ENCODE results near the gene NAV1. TPM values are rescaled to one million over a fixed set of nuclear protein-coding genes. Genes with fewer than 3 reads are reported as not detected.
A peak's percentile ranks its signal among the peaks of the same experiment; 100 is the strongest.

NAV1 gene
- total and polyA plus RNA-seq, 9 of the 15 experiments (the other 6 are each of a cell fraction or from before 2014, with no cell fraction given), result 0.91 to 16.8 (median 3.2) TPM

DNA sequence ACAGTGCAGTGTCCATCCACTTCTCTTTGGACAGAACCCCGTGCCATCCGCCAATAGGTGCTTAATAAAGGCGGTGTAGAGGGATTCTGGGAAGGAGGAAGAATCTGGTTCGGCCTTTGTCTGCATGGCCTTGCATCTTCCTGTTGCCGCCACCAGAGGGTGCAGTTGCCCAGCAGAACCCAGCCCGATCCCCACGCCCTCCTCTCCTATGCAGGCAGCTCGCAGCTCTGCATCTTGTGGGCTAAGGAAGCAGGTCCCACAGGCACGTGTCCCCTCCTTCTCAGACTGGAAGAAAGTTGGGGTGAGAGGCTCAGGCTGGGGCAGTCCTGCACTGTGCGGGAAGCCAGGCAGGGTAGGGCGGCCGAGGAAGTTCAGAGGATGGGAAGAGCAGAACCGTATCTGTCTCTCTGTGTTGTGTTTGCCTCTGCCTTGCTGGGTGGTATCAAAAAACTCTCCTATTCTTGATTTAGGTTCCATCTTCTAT, 20.8 kb downstream of the NAV1 start (continued):
- no peak for TF ChIP-seq TRIM25 (IDR thresholded peaks at IDR 0.05; ENCODE audit: borderline replicate concordance)
- TF ChIP-seq BDP1 (IDR thresholded peaks at IDR 0.05; ENCODE audit: insufficient read depth, insufficient read length), result no peak
- TF ChIP-seq, protein P1, sequence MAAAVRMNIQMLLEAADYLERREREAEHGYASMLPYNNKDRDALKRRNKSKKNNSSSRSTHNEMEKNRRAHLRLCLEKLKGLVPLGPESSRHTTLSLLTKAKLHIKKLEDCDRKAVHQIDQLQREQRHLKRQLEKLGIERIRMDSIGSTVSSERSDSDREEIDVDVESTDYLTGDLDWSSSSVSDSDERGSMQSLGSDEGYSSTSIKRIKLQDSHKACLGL (CRISPR knock-in tag; IDR thresholded peaks at IDR 0.05; ENCODE audit: borderline replicate concordance, poor library complexity, severe bottlenecking), result no peak
- no peak for TF ChIP-seq ILF3 (IDR thresholded peaks at IDR 0.05; ENCODE audit: borderline replicate concordance)
- TF ChIP-seq TEAD4 (IDR thresholded peaks at IDR 0.05; ENCODE audit: low read length), result peak; percentile 49
- TF ChIP-seq TEAD4 (CRISPR knock-in tag; IDR thresholded peaks at IDR 0.05; ENCODE audit: borderline replicate concordance), result no peak
- TF ChIP-seq SREBF1 (IDR thresholded peaks at IDR 0.05; ENCODE audit: borderline replicate concordance, low read depth, low read length), result peak; percentile 67; the same call in 1 of the 2 replicates
- TF ChIP-seq, protein P2, sequence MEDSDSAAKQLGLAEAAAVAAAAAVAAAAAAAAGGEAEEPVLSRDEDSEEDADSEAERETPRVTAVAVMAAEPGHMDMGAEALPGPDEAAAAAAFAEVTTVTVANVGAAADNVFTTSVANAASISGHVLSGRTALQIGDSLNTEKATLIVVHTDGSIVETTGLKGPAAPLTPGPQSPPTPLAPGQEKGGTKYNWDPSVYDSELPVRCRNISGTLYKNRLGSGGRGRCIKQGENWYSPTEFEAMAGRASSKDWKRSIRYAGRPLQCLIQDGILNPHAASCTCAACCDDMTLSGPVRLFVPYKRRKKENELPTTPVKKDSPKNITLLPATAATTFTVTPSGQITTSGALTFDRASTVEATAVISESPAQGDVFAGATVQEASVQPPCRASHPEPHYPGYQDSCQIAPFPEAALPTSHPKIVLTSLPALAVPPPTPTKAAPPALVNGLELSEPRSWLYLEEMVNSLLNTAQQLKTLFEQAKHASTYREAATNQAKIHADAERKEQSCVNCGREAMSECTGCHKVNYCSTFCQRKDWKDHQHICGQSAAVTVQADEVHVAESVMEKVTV (CRISPR knock-in tag; IDR thresholded peaks at IDR 0.05), result peak; percentile 100
- peak; percentile 84; the same call in 1 of the 2 replicates for TF ChIP-seq ZNF395 (CRISPR knock-in tag; IDR thresholded peaks at IDR 0.05)
- TF ChIP-seq GTF2A2 (tag; IDR thresholded peaks at IDR 0.05), result no peak
- peak; percentile 30; the same call in 1 of the 2 replicates for TF ChIP-seq ARID4B (CRISPR knock-in tag; IDR thresholded peaks at IDR 0.05)
- TF ChIP-seq, protein P3, sequence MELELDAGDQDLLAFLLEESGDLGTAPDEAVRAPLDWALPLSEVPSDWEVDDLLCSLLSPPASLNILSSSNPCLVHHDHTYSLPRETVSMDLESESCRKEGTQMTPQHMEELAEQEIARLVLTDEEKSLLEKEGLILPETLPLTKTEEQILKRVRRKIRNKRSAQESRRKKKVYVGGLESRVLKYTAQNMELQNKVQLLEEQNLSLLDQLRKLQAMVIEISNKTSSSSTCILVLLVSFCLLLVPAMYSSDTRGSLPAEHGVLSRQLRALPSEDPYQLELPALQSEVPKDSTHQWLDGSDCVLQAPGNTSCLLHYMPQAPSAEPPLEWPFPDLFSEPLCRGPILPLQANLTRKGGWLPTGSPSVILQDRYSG (tag; conservative IDR thresholded peaks at IDR 0.05; ENCODE audit: low read depth), result no peak
- no peak for TF ChIP-seq ZNF780A (CRISPR knock-in tag; IDR thresholded peaks at IDR 0.05)
- TF ChIP-seq HNRNPK (IDR thresholded peaks at IDR 0.05; ENCODE audit: low read depth, low read length, poor library complexity, severe bottlenecking), result no peak
- peak; percentile 97 for TF ChIP-seq BHLHE40 (IDR thresholded peaks at IDR 0.05; ENCODE audit: low read length)
- no peak for TF ChIP-seq STAT5A (IDR thresholded peaks at IDR 0.05; ENCODE audit: borderline replicate concordance, low read length)
- no peak for TF ChIP-seq RFX1 (IDR thresholded peaks at IDR 0.05)

Measured in K562 (cell line).